Hepatocyte (in vitro differentiated cells): ENCODE data around the gene CENPK. TPM values are rescaled to one million over a fixed set of nuclear protein-coding genes. Genes with fewer than 3 reads are reported as not detected.

ENCODE experiments used
- DNase-seq: peaks from one replicate; pipeline ENCODE4 v3.0.0-alpha.2; 2016; ENCODE audit warnings: low spot score
- H2AFZ ChIP-seq: fragments of 200-600 bp; sonication (generic); 2 replicates; pipeline ENCODE4 v1.6.0; 2016; ENCODE audit warnings: antibody characterized with exemption, mild to moderate bottlenecking
- H3K27ac ChIP-seq: fragments of 200-600 bp; sonication (generic); 2 replicates; pipeline ENCODE4 v1.5.1; 2016; ENCODE audit warnings: mild to moderate bottlenecking
- H3K27me3 ChIP-seq: fragments of 200-600 bp; sonication (generic); 2 replicates; pipeline ENCODE4 v1.6.1; 2016
- H3K36me3 ChIP-seq: fragments of 200-600 bp; sonication (generic); replicated peaks from 2 replicates; pipeline ENCODE4 v1.5.1; 2016; ENCODE audit warnings: low read depth; ENCODE audit not compliant: insufficient read depth
- H3K4me1 ChIP-seq: fragments of 200-600 bp; sonication (generic); 2 replicates; pipeline ENCODE4 v1.5.1; 2016; ENCODE audit warnings: mild to moderate bottlenecking, moderate library complexity; ENCODE audit not compliant: insufficient read depth
- H3K4me2 ChIP-seq: fragments of 200-600 bp; sonication (generic); 2 replicates; pipeline ENCODE4 v1.6.0; 2016
- H3K4me3 ChIP-seq: fragments of 200-600 bp; sonication (generic); 2 replicates; pipeline ENCODE4 v1.5.1; 2016; ENCODE audit warnings: mild to moderate bottlenecking
- H3K79me2 ChIP-seq: fragments of 200-600 bp; sonication (generic); 2 replicates; pipeline ENCODE4 v1.6.0; 2017; ENCODE audit warnings: mild to moderate bottlenecking
- H3K9me2 ChIP-seq: fragments of 200-600 bp; sonication (generic); replicated peaks from 2 replicates; pipeline ENCODE4 v1.6.0; 2017; ENCODE audit warnings: mild to moderate bottlenecking; ENCODE audit not compliant: insufficient read depth
- H3K9me3 ChIP-seq: fragments of 200-600 bp; sonication (generic); 2 replicates; pipeline ENCODE4 v1.5.1; 2016; ENCODE audit warnings: low read depth, mild to moderate bottlenecking
- H4K20me1 ChIP-seq: fragments of 200-600 bp; sonication (generic); 2 replicates; pipeline ENCODE4 v1.6.0; 2016; ENCODE audit warnings: mild to moderate bottlenecking; ENCODE audit not compliant: insufficient read depth, poor library complexity, severe bottlenecking
- EZH2 ChIP-seq: fragments of 200-600 bp; sonication (generic); IDR thresholded peaks from 2 replicates; pipeline ENCODE4 v1.6.1; 2016; ENCODE audit warnings: antibody characterized with exemption, mild to moderate bottlenecking, borderline replicate concordance
- EZH2phosphoT487 ChIP-seq: fragments of 200-600 bp; sonication (generic); IDR thresholded peaks from one replicate; pipeline ENCODE4 v1.6.1; 2018; ENCODE audit warnings: antibody characterized with exemption, mild to moderate bottlenecking, low read depth, moderate library complexity; ENCODE audit not compliant: unreplicated experiment, severe bottlenecking
- WGBS: methylation state at CpG from one replicate; pipeline ENCODE4 v1.1.6; 2016; ENCODE audit warnings: low lambda C conversion rate; ENCODE audit errors: missing lambda C conversion rate; 5-methylcytosine and 5-hydroxymethylcytosine counted together
- polyA plus RNA-seq: library from polyadenylated mRNA; unstranded; fragments of >200 nt; fragmentation: Nextera tagmentation; extraction: Ambion mirVana; gene quantifications from 2 replicates; pipeline ENCODE4 v1.2.1, GENCODE V29; 2016
- total RNA-seq: library from RNA; depleted of rRNA; stranded (reverse); fragments of >200 nt; gene quantifications from 2 replicates; pipeline ENCODE4 v1.2.3, GENCODE V29; 2014
- TF ChIP-seq, protein P1 (sequence below): fragments of 200-600 bp; sonication (generic); IDR thresholded peaks from 2 replicates; pipeline ENCODE4 v1.5.1; 2016; ENCODE audit warnings: antibody characterized with exemption, mild to moderate bottlenecking; ENCODE audit not compliant: poor library complexity

CENPK gene
- total and polyA plus RNA-seq, 2 experiments from 2014 or later, result 11.4 to 15.5 TPM

DNA sequence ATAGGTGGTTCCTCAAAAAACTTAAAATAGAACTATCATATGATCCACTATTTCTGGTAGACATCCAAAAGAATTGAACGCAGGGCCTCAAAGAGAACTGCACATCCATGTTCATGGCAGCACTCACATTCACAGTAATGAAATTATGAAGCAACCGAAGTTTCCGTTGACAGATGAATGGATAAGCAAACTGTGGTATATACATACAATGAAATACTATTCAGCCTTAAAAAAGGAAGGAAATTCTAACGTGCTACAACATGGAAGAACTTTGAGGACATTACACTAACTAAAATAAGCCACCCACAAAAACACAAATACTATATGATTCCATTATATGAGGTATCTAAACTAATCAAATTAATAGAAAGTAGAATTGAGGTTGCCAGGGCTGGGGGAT lies 18.5 kb downstream of the CENPK start:
- no peak for DNase-seq
- Histone ChIP-seq H3K36me3 (no peaks in the 10 kb centered on the region), H3K79me2 (no peaks in the 10 kb centered on the region), H3K9me2 (no peaks in the 10 kb centered on the region), H3K9me3 (no peaks in the 10 kb centered on the region), H4K20me1 (no peaks in the 10 kb centered on the region), H3K4me1 (no peaks in the 10 kb centered on the region), H2AFZ (no peak overlapping the region), H3K4me3 (no peak overlapping the region), H3K27me3 (no peaks in the 10 kb centered on the region), H3K27ac (no peak overlapping the region), H3K4me2 (no peak overlapping the region)
- TF ChIP-seq, protein P1, sequence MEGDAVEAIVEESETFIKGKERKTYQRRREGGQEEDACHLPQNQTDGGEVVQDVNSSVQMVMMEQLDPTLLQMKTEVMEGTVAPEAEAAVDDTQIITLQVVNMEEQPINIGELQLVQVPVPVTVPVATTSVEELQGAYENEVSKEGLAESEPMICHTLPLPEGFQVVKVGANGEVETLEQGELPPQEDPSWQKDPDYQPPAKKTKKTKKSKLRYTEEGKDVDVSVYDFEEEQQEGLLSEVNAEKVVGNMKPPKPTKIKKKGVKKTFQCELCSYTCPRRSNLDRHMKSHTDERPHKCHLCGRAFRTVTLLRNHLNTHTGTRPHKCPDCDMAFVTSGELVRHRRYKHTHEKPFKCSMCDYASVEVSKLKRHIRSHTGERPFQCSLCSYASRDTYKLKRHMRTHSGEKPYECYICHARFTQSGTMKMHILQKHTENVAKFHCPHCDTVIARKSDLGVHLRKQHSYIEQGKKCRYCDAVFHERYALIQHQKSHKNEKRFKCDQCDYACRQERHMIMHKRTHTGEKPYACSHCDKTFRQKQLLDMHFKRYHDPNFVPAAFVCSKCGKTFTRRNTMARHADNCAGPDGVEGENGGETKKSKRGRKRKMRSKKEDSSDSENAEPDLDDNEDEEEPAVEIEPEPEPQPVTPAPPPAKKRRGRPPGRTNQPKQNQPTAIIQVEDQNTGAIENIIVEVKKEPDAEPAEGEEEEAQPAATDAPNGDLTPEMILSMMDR, result no peak
- TF ChIP-seq EZH2phosphoT487, result no peak
- 97% methylated on average over 4 of the region's 4 CpGs for WGBS

DNA sequence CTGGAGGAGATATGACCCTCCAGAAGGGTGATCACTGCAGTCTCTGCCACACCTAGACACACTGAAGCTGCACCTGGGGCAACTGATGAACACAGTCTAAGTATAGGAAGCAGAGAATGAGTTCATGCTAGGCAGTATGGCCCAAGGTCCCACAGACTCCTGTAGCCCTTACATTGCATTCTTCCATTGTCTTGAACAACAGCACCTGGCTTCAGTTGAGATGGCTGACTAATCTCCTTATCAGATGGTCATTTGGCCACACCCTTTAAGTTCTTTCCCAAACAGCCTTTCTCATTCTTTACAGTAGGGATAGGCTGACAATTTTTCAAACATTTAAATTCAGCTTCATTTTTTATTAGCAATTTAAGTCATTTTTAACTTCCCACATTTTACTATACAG lies 23.1 kb downstream of the CENPK start:
- H3K27me3 ChIP-seq, result no peaks in the 10 kb centered on the region
- no peaks in the 10 kb centered on the region for H4K20me1 ChIP-seq
- H3K4me2 ChIP-seq, result no peak overlapping the region
- peak; percentile 9 for DNase-seq
- no peaks in the 10 kb centered on the region for H3K79me2 ChIP-seq
- no peak for TF ChIP-seq EZH2phosphoT487
- TF ChIP-seq, protein P1, result no peak
- TF ChIP-seq EZH2, result no peak
- H2AFZ ChIP-seq, result no peak overlapping the region
- no peaks in the 10 kb centered on the region for H3K9me3 ChIP-seq
- no peaks in the 10 kb centered on the region for H3K9me2 ChIP-seq
- H3K36me3 ChIP-seq, result no peaks in the 10 kb centered on the region
- no peak overlapping the region for H3K27ac ChIP-seq
- H3K4me1 ChIP-seq, result no peaks in the 10 kb centered on the region
- H3K4me3 ChIP-seq, result no peak overlapping the region

DNA sequence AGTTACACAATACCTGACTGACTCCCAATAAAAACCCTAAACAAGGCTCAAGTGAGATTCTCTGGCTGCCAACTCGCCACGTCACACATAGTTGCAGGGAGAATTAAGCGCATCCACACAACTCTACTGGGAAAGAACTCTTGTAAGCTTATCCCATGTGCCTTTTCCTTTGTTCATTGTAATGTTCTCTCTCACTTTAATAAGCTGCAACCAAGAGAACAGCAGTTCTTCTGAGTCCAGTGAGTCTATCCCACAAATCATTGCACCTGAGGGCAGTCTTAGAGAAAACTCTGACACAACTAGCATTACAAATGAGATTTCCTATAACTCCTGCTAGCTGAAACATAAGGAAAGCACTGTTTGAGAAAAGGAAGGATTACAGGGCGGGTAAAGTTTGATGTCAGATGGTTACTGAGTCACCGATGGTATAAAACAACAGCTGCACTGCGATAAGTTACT lies 27.4 kb downstream of the CENPK start:
- no peaks in the 10 kb centered on the region for H3K9me2 ChIP-seq
- H3K4me3 ChIP-seq, result no peak overlapping the region
- H3K9me3 ChIP-seq, result no peaks in the 10 kb centered on the region
- no peaks in the 10 kb centered on the region for H3K79me2 ChIP-seq
- no peak overlapping the region for H2AFZ ChIP-seq
- DNase-seq, result no peak
- H3K36me3 ChIP-seq, result no peaks in the 10 kb centered on the region
- H3K4me1 ChIP-seq, result no peaks in the 10 kb centered on the region
- no peaks in the 10 kb centered on the region for H4K20me1 ChIP-seq
- TF ChIP-seq EZH2, result no peak
- WGBS, result 89% methylated on average over 6 of the region's 6 CpGs
- H3K4me2 ChIP-seq, result no peak overlapping the region
- no peaks in the 10 kb centered on the region for H3K27me3 ChIP-seq
- H3K27ac ChIP-seq, result no peak overlapping the region

DNA sequence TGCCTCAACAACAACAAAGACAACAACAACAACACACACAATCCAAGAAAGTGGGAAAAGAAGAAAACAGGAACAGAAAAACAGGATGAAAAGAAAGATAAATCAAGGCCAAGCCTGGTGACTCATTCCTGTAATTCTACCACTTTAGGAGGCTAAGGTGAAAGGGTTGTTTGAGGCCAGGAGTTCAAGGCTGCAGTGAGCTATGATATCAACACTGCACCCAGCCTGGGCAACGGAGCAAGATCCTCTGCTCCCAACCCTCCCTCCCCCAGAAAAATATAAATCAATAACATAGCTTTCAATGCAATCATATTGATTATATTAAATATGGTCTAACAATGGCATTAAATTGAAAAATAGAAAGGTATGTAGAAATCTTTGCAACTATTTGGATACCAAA lies 32.1 kb downstream of the CENPK start:
- H3K27me3 ChIP-seq, result no peaks in the 10 kb centered on the region
- H3K79me2 ChIP-seq, result no peaks in the 10 kb centered on the region
- H3K4me3 ChIP-seq, result no peak overlapping the region
- no peak overlapping the region for H3K27ac ChIP-seq
- H2AFZ ChIP-seq, result no peak overlapping the region
- 100% methylated on average over 1 of the region's 1 CpG for WGBS
- H3K36me3 ChIP-seq, result no peaks in the 10 kb centered on the region
- H4K20me1 ChIP-seq, result no peaks in the 10 kb centered on the region
- TF ChIP-seq, protein P1, result no peak
- TF ChIP-seq EZH2phosphoT487 (no peak), EZH2 (no peak)
- H3K9me3 ChIP-seq, result no peaks in the 10 kb centered on the region
- H3K4me1 ChIP-seq, result no peaks in the 10 kb centered on the region
- DNase-seq, result no peak
- no peaks in the 10 kb centered on the region for H3K9me2 ChIP-seq
- no peak overlapping the region for H3K4me2 ChIP-seq
